GM18858 (cell line): ENCODE data around the gene TAAR6.
"Not testable (repeated sequence)": the region's sequence is repeated elsewhere in the genome, so short reads cannot be mapped to it uniquely, and the experiment has no call there.

ENCODE experiments used
- ATAC-seq: cut with Tn5 transposase; IDR thresholded peaks from one replicate; pipeline ENCODE4 v1.9.1; 2021; ENCODE audit not compliant: unreplicated experiment

The TAAR6 gene

DNA sequence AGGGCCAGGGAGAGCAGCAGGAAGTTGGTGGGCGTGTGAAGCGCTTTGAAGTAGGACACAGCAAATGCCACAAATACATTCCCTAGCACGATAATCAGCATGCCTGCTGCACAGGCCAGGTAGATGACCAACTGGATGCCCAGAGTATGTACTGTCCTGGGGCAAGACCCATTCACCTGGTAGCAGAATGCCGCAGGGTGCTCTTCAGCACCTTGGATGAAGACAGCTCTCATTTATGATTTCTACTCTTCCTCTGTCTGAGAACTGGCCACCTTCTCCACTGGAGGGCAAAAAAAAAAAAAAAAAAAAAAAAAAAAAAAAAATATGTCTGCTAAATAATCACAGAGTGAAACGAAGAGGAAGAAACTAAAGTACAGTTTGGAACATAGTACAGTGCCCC lies 19.3 kb downstream of the TAAR6 start, which contains the start of gene TAAR5:
Gene TAAR5 (minus strand): TSS at position 288 of the 400 bp plus-strand sequence. CDS start 55 bp downstream, at position 233.
- ATAC-seq = no peak

GRCh38 chr6:132590362-132590761 lies 20.2 kb downstream of the TAAR6 start:
- no peak for ATAC-seq

GRCh38 chr6:132592855-132593254 lies 22.7 kb downstream of the TAAR6 start:
- no peak for ATAC-seq

DNA sequence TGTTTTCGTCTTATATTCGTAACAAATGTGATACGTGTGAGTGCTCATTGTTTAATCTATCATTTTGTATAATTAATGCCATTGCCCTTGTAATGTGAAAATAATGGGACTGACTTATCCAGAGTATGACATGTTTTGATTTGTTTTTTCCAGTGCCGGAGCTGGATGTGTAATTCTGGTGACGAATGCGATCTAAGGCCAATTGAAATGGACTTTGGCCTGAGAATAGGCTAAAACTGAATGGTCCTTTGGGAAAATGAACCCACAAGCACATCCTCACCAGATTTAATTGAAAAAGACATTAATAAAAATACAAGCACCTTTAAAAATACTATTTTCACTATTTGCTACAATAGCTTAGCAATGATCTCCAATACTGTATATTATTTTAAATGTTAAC lies 26.1 kb downstream of the TAAR6 start:
- ATAC-seq = no peak

DNA sequence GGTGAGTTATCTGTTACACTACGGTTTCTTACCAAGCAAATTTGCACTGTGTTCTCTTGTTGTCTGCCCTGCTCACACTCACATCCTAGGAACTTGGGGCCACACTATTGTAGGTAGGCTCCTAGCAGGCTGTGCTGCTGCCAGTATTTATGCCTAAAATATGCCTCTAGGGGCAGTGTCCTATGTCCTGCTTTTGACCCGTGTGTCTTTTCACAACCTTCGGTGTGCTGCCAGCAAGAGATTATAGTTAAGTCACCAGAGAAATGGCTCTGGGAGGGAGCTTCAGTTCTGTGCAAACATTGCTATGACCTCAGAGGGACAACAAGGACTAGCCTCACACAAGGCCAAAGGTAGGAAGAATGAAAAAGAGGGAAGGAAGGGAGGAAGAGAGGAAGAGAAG lies 28.4 kb downstream of the TAAR6 start:
- ATAC-seq = no peak

GRCh38 chr6:132600900-132601299 lies 30.8 kb downstream of the TAAR6 start:
- not testable (repeated sequence) for ATAC-seq

DNA sequence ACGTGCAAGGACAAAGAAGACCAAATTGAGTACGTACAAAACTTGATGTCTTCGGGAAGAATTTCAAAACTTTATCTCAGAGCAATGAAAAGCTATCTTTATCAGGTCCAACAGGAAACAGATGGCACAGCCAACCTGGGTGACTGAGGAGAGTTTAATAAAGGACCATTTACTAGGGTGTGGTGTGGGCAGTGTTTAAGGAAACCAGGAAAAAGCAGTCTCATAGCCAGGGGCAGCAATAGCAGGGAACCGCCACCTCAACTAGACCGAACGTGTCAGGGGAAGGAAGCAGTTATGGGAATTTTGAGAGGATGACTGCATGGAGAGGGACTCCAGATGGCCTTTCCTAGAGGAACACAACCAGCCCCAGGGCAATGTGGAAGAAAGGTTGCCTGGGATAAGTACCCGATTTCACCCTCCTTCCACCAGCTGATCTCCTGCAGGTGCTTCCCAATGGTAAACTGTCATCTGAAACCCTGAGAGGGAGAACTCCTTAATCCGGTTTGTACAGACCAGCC lies 34.6 kb downstream of the TAAR6 start:
- ATAC-seq = no peak

DNA sequence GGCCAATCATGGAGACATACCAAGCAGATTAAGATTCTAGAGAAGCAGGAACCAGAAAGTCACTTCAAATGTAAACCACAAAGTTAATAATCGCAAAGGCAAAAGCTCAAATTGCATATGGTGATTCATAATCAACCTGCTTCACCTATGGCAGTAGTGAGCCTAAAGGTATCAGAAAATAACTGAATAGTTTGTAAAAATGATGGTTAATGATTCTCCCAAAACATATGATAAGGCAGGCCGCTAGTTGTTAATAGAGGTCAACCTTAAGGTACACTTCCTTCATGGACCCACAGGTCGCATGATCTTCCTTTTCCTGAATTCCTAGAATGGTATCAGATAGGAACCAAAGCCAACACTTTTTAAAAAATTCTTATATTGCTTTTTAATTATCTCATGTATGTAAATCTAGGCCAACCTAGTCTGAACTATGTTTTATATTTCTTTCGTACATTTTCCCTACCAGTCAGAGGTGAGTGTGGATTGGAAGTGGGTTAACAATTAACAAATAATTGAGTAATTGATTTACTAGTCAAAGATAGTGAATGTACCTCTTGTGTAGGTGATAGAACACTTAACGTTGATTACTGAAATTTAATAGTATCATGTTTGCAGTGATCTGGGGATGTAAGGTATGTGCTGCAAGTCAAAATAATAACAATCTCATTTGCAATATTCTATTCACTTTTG lies 37.6 kb downstream of the TAAR6 start:
- ATAC-seq = no peak

DNA sequence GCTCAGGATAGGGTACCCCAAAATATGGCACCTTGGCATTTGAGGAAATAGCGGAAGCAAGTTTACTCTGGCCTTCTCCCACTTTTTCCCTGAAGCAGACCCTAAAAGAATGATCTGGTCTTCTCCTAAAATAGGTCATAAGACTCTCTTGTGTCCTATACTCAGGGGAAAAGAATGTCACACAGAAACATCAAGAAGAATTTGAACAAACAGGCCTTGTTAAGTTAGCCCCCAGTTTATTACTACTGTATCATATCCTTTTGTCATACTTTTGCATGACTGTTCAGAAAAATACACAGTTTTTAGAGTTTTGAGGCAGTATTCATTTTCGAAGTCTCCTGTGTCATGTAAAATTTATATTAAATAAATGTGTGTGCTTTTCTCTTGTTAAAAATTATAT lies 41.5 kb downstream of the TAAR6 start:
- no peak for ATAC-seq

- no peak for ATAC-seq
Measured at GRCh38 chr6:132612449-132613108, 42.5 kb downstream of the TAAR6 start.

GRCh38 chr6:132614554-132614953 lies 44.4 kb downstream of the TAAR6 start:
- peak; percentile 65 for ATAC-seq

- ATAC-seq = no peak
Measured at GRCh38 chr6:132616677-132617076, 46.6 kb downstream of the TAAR6 start.
